GM12872 (cell line): ENCODE results near the gene HIPK2.

Experiments used
- TF ChIP-seq, protein P1 (sequence below): IDR thresholded peaks from 3 replicates; pipeline ENCODE4 v1.5.1; 2011; ENCODE audit warnings: low read depth, mild to moderate bottlenecking, low read length, moderate library complexity; ENCODE audit not compliant: insufficient read depth

The HIPK2 gene

DNA sequence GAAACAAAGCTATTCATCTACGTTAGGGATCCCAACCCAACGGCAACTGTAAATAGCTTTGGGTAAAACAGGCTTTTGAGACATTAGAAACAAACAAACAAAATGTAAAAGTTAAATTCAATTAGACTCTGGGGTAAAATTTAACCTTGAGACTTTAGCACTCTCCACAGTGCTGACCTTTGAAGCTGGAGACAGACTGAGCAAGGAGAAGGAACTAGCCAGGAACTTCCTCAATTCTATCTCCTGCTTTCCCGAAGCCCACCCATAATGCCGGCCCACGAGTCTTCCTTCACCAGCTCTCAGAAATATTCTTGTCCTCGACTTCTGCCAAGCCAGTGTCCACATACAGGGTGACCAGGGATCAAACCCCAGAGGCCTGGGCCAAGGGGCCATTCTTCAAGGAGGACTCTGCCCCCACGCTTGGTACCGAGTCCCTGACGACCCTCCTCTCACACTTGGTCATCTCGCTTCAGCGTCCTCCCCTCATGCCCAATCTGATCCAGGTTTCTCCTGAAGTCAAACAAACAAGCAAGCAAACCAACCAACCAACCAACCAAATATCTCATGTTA is 114.1 kb downstream of the HIPK2 start:
- TF ChIP-seq, protein P1, sequence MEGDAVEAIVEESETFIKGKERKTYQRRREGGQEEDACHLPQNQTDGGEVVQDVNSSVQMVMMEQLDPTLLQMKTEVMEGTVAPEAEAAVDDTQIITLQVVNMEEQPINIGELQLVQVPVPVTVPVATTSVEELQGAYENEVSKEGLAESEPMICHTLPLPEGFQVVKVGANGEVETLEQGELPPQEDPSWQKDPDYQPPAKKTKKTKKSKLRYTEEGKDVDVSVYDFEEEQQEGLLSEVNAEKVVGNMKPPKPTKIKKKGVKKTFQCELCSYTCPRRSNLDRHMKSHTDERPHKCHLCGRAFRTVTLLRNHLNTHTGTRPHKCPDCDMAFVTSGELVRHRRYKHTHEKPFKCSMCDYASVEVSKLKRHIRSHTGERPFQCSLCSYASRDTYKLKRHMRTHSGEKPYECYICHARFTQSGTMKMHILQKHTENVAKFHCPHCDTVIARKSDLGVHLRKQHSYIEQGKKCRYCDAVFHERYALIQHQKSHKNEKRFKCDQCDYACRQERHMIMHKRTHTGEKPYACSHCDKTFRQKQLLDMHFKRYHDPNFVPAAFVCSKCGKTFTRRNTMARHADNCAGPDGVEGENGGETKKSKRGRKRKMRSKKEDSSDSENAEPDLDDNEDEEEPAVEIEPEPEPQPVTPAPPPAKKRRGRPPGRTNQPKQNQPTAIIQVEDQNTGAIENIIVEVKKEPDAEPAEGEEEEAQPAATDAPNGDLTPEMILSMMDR = no peak

DNA sequence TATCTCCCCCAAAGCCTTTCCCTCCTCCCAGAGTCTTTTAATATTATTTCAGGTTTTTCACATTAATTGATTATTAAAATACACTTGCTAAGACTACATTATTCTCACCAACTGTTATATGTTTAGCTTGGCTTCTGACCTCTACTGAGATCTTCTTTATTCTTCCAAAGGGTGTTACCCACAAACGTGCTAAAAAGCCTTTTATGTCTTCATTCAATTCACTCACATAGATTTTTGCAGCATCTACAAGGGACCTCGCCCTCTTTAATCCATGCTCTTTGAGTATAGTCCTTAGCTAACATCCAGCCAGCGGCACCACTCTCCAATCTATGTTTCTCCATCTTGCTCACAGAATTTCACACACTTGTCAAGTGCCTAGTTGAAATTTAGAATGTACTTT is 115.9 kb downstream of the HIPK2 start:
- TF ChIP-seq, protein P1 = no peak

DNA sequence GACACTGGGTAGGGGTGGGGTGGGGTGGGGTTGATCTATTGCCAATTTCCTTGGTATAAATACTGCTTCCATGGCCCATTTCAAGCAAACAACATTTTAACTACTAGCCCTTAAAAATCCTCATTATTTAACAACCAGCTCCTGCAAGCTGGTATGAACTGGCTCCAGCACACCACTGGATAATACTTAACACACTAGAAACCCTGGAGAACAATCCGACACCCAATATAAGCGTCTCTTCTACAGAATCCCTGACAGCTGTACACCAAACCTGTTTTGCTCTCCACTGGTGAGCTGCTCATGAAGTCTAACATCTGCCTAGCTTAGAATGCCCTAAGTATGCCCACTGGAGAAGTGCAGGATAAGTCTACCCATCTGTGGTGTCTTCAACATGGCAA is 116.8 kb downstream of the HIPK2 start:
- TF ChIP-seq, protein P1 = no peak

DNA sequence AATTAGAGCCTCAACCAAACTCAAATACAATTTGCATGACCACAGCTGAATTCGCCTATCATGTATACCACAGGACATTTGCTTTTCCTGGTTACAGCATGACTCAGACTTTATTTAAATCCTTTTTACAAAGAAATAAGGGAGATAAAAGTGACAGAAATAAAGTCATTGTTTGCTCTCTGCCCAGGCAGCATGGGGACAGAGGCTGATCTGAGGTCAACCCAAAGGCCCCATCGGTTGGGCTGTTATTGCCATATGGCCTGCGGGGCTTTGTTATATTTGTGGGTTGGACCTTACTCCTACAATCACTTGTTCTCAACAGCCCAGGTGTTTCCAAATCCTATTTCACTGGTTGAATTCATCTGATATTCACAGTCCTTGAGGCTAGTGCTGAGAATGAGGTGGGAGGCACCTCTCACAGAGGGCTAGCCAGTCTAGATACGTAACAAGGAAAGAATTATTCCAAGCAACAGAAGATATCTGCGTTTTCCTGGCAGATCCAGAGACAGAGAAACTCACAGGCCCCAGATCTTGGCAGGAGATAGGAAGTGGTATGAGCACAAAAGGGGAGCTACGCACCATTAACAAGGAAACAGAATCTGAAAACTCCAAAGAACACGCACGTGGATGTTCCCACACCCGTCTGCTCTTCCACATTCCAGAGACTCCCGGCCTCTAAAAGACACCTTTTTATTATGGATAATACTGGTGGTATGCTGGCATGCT is 117.3 kb downstream of the HIPK2 start:
- TF ChIP-seq, protein P1 = no peak

DNA sequence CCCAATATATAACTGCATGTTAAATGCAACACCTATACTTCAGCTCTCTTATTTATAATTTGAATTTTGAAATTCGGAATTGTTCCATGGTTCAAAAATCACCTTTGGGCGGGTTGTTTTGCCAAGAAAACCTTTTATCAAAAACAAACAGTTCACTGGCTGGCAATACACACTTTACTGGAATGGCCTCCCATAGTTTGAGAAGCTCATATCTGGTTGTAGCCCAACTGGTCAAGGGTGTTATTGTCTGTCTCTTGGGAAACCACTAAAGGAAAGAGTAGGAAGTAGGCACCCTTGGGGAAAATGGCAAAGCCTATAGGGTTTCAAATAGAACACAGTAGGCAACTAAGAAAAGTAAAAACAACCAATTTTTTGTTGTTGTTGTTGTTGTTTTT is 117.9 kb downstream of the HIPK2 start:
- TF ChIP-seq, protein P1 = no peak

DNA sequence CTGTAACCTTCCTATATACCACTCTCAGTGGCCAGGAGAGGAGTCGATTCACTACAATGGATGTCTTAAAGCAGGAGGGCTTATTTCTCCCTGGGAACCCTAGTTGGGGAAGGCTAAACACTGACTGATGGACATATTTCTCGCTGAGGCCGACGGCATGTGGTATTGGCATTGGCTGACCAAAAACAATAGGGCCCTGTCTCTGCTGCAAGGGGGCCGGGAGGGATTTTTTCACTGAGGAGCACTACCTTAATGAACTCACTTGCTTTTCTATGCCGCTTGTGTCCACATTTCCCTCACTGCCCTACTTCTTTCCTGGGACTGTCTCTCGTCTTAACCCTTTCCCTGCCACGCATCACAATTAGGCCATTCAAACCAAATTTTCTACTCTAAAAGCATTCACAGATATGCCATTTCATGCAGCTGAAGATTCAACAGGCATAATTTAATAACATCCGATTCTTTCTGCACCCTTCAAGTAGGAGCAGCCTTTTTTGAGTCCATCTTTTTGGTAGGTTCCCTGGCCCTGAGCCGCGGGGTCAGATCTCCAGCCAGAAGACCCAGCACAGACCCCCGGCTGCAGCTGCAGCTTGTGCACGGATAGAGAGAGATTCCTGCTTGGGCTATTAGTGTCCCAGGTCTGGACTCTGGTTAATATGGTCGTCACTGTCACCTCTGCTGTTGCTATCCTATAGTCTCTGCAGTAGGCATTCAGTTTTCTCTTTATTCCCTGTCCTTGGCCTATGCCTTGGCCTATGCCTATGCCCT is 118.7 kb downstream of the HIPK2 start:
- TF ChIP-seq, protein P1 = no peak

DNA sequence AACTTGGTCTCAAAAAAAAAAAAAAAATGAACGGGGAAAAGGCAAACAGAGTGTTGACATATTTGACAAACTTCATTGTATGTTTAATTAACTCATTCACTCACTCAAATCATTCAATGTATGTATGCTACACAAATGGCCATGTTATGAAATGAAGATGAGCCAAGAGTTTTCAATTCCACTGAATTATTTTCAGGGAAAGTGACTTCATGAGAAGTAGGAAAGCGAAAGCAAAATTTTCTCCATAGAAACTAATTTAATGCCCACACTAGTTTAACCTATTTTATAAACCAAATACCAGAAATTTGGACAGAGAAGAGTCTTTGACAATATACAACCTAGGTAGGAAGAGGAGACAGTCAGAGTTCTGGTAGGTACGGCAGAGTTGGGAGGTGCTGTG is 119.5 kb downstream of the HIPK2 start:
- TF ChIP-seq, protein P1 = no peak
